HepG2 (cell line): ENCODE results near the gene LRRC34. TPM values are rescaled to one million over a fixed set of nuclear protein-coding genes. Genes with fewer than 3 reads are reported as not detected.
A peak's percentile ranks its signal among the peaks of the same experiment; 100 is the strongest.

Source experiments
- ARID4A ChIP-seq: sonication (generic); formaldehyde crosslinking; IDR thresholded peaks from 2 replicates; pipeline ENCODE4 v1.5.0; 2020; ENCODE audit warnings: mild to moderate bottlenecking, missing genetic modification reagents, borderline replicate concordance
- ARID5B ChIP-seq: IDR thresholded peaks from 2 replicates; pipeline ENCODE4 v1.4.0; 2020; ENCODE audit warnings: mild to moderate bottlenecking, missing genetic modification reagents
- FLYWCH1 ChIP-seq: sonication (generic); formaldehyde crosslinking; IDR thresholded peaks from 2 replicates; pipeline ENCODE4 v1.8.1; 2023; ENCODE audit warnings: mild to moderate bottlenecking, missing genetic modification reagents
- MEIS2 ChIP-seq: sonication (generic); formaldehyde crosslinking; IDR thresholded peaks from 2 replicates; pipeline ENCODE4 v1.9.0; 2021; ENCODE audit warnings: mild to moderate bottlenecking, missing genetic modification reagents
- MYPOP ChIP-seq: sonication (generic); formaldehyde crosslinking; IDR thresholded peaks from 2 replicates; pipeline ENCODE4 v1.8.1; 2023; ENCODE audit warnings: mild to moderate bottlenecking, moderate library complexity, missing genetic modification reagents
- POGZ ChIP-seq: sonication (generic); formaldehyde crosslinking; IDR thresholded peaks from 2 replicates; pipeline ENCODE4 v1.4.0; 2020; ENCODE audit warnings: mild to moderate bottlenecking, missing genetic modification reagents
- TAF15 ChIP-seq: fragments of 200-400 bp; formaldehyde crosslinking; IDR thresholded peaks from one replicate; pipeline ENCODE4 v1.6.1; 2018; ENCODE audit warnings: mild to moderate bottlenecking, low read depth, low read length; ENCODE audit not compliant: poor library complexity, severe bottlenecking
- ZFX ChIP-seq: sonication (generic); formaldehyde crosslinking; IDR thresholded peaks from 2 replicates; pipeline ENCODE4 v1.4.0; 2020; ENCODE audit warnings: mild to moderate bottlenecking, low read depth, missing genetic modification reagents, moderate library complexity
- ZNF232 ChIP-seq: sonication (generic); formaldehyde crosslinking; IDR thresholded peaks from 2 replicates; pipeline ENCODE4 v1.4.0; 2020; ENCODE audit warnings: missing genetic modification reagents, borderline replicate concordance
- ZNF275 ChIP-seq: sonication (generic); formaldehyde crosslinking; IDR thresholded peaks from 2 replicates; pipeline ENCODE4 v1.8.0; 2022; ENCODE audit warnings: missing genetic modification reagents, mild to moderate bottlenecking, inconsistent platforms, borderline replicate concordance
- ZNF746 ChIP-seq: sonication (generic); formaldehyde crosslinking; IDR thresholded peaks from 2 replicates; pipeline ENCODE4 v1.8.0; 2022; ENCODE audit warnings: mild to moderate bottlenecking, missing genetic modification reagents
- ZNF761 ChIP-seq: sonication (generic); formaldehyde crosslinking; conservative IDR thresholded peaks from 2 replicates; pipeline ENCODE4 v1.4.0; 2020; ENCODE audit warnings: mild to moderate bottlenecking, missing genetic modification reagents
- ZNF770 ChIP-seq: sonication (generic); formaldehyde crosslinking; IDR thresholded peaks from 2 replicates; pipeline ENCODE4 v1.5.0; 2020; ENCODE audit warnings: mild to moderate bottlenecking, missing genetic modification reagents
- ZNF775 ChIP-seq: sonication (generic); formaldehyde crosslinking; IDR thresholded peaks from 2 replicates; pipeline ENCODE4 v1.4.0; 2020; ENCODE audit warnings: missing genetic modification reagents, mild to moderate bottlenecking, moderate library complexity, borderline replicate concordance
- polyA plus RNA-seq, 8 experiments: library from polyadenylated mRNA; depleted of rRNA in 3 of 8; stranded (reverse) in 7 of 8; unstranded in 1 of 8; fragments of >200 nt; fragmentation: Illumina TruSeq in 4 of 8; extraction: Trizol in 4 of 8; gene quantifications; 2 replicates each; pipeline versions ENCODE4 v1.2.1 to v1.2.3, GENCODE V29; 2011 to 2016; ENCODE audit warnings: low read depth in 4 of 8, missing spikeins in 1 of 8, mixed read lengths in 1 of 8; ENCODE audit not compliant: insufficient read depth in 1 of 8
- total RNA-seq, 5 experiments: library from RNA; depleted of rRNA; stranded (reverse); fragments of >200 nt; fragmentation: Illumina TruSeq; extraction: Trizol; gene quantifications; 2 replicates each; pipeline ENCODE4 v1.2.3, GENCODE V29; 2016; ENCODE audit warnings: low read depth in 1 of 5

The LRRC34 gene
- total and polyA plus RNA-seq, 2 of the 13 experiments (the other 11 are each of a cell fraction or from before 2014, with no cell fraction given) = not detected

GRCh38 chr3:169769287-169770181, 43.2 kb downstream of the LRRC34 start, which contains the start of gene ACTRT3 (continued):
- TF ChIP-seq ARID5B (0 out of 2 replicates have a peak, but pooled peaks have one; percentile 42), MYPOP (CRISPR knock-in tag) (no peak), ZNF770 (no peak), TAF15 (no peak), POGZ (peak; percentile 48; the same call in 1 of the 2 replicates), ARID4A (CRISPR knock-in tag) (peak; percentile 54; the same call in 1 of the 2 replicates), MEIS2 (CRISPR knock-in tag) (0 out of 2 replicates have a peak, but pooled peaks have one; percentile 15), ZFX (CRISPR knock-in tag) (peak; percentile 77), ZNF775 (CRISPR knock-in tag) (no peak), ZNF761 (CRISPR knock-in tag) (no peak), ZNF746 (CRISPR knock-in tag) (no peak), ZNF232 (CRISPR knock-in tag) (0 out of 2 replicates have a peak, but pooled peaks have one; percentile 36), ZNF275 (CRISPR knock-in tag) (no peak), FLYWCH1 (no peak)
